Activated T-helper 1 cell treated with anti-CD3 and anti-CD28 coated beads, Interleukin-12 subunit alpha, Interleukin-12 subunit beta, Interleukin-2, Interleukin-4 antibody, amounts not matched to agents 30 ng/mL and 10 ng/mL and 1 ng/mL, durations not matched to agents 14 hours and 24 hours and 36 hours (primary cell): Measurements from ENCODE around the gene SCN8A. TPM values are rescaled to one million over a fixed set of nuclear protein-coding genes. Genes with fewer than 3 reads are reported as not detected.
"Not testable (repeated sequence)": the region's sequence is repeated elsewhere in the genome, so short reads cannot be mapped to it uniquely, and the experiment has no call there.

Experiments
- DNase-seq: peaks from one replicate; pipeline ENCODE4 v3.0.0; 2021; ENCODE audit warnings: low spot score
- H3K27ac Mint-ChIP-seq: one replicate; pipeline ENCODE4 v1.8.0; 2021; ENCODE audit warnings: mild to moderate bottlenecking, mixed read lengths
- H3K27me3 Mint-ChIP-seq: one replicate; pipeline ENCODE4 v1.8.0; 2022; ENCODE audit warnings: mild to moderate bottlenecking, moderate library complexity, mixed read lengths; ENCODE audit not compliant: insufficient read depth
- H3K36me3 Mint-ChIP-seq: one replicate; pipeline ENCODE4 v1.8.0; 2021; ENCODE audit warnings: low read depth, mixed read lengths
- H3K4me1 Mint-ChIP-seq: one replicate; pipeline ENCODE4 v1.8.0; 2021; ENCODE audit warnings: low read depth, mixed read lengths
- H3K4me3 Mint-ChIP-seq: one replicate; pipeline ENCODE4 v1.8.0; 2021; ENCODE audit warnings: mild to moderate bottlenecking, moderate library complexity, mixed read lengths
- H3K9me3 Mint-ChIP-seq: one replicate; pipeline ENCODE4 v1.8.0; 2021; ENCODE audit warnings: mixed read lengths
- intact Hi-C: fragments of 100-400 bp; cut with micrococcal nuclease; formaldehyde crosslinking; loops from one replicate; pipeline ENCODE4 v1.15.1; 2024
- total RNA-seq: library from RNA; stranded (reverse); gene quantifications from 2 replicates; pipeline ENCODE4 v1.2.3, GENCODE V29; 2022

The SCN8A gene
- total RNA-seq, 1 donor from 2014 or later, result 0.26 TPM

- no peak overlapping the region for H3K27ac Mint-ChIP-seq
- H3K27me3 Mint-ChIP-seq, result peaks cover 62% of the 10 kb centered on the region
- H3K9me3 Mint-ChIP-seq, result peaks cover 4% of the 10 kb centered on the region
- no peaks in the 10 kb centered on the region for H3K36me3 Mint-ChIP-seq
- H3K4me3 Mint-ChIP-seq, result no peak overlapping the region
- peaks cover 10% of the 10 kb centered on the region for H3K4me1 Mint-ChIP-seq
- intact Hi-C loops, result loop anchor here (5.0 kb wide), 2 partner anchors 171 to 379 kb away; partner anchors contain the start of gene SLC4A8
- no peak for DNase-seq
These were observed 2.0 kb downstream of the SCN8A start for GRCh38 chr12:51593021-51593420.

GRCh38 chr12:51593539-51593938 is 2.5 kb downstream of the SCN8A start:
- no peaks in the 10 kb centered on the region for H3K36me3 Mint-ChIP-seq
- peaks cover 62% of the 10 kb centered on the region for H3K27me3 Mint-ChIP-seq
- no peak overlapping the region for H3K4me3 Mint-ChIP-seq
- peaks cover 10% of the 10 kb centered on the region for H3K4me1 Mint-ChIP-seq
- no peak for DNase-seq
- H3K9me3 Mint-ChIP-seq, result peaks cover 4% of the 10 kb centered on the region
- intact Hi-C loops, result loop anchor here (5.0 kb wide), 2 partner anchors 171 to 379 kb away; partner anchors contain the start of gene SLC4A8
- no peak overlapping the region for H3K27ac Mint-ChIP-seq

GRCh38 chr12:51598156-51598555 is 7.1 kb downstream of the SCN8A start:
- DNase-seq, result no peak
- Mint-ChIP-seq H3K27me3 (peaks cover 39% of the 10 kb centered on the region), H3K4me3 (no peak overlapping the region), H3K4me1 (no peaks in the 10 kb centered on the region), H3K36me3 (no peaks in the 10 kb centered on the region), H3K9me3 (peaks cover 4% of the 10 kb centered on the region), H3K27ac (no peak overlapping the region)
- intact Hi-C loops, result no loop called here

GRCh38 chr12:51600721-51601120 is 9.7 kb downstream of the SCN8A start:
- Mint-ChIP-seq H3K4me3 (no peak overlapping the region), H3K9me3 (no peaks in the 10 kb centered on the region), H3K4me1 (no peaks in the 10 kb centered on the region), H3K27ac (no peak overlapping the region), H3K36me3 (no peaks in the 10 kb centered on the region), H3K27me3 (peaks cover 31% of the 10 kb centered on the region)
- no peak for DNase-seq
- intact Hi-C loops, result no loop called here

GRCh38 chr12:51601241-51601640 is 10.2 kb downstream of the SCN8A start:
- DNase-seq, result no peak
- Mint-ChIP-seq H3K4me3 (no peak overlapping the region), H3K9me3 (no peaks in the 10 kb centered on the region), H3K36me3 (no peaks in the 10 kb centered on the region), H3K27ac (no peak overlapping the region), H3K27me3 (peaks cover 30% of the 10 kb centered on the region), H3K4me1 (no peaks in the 10 kb centered on the region)
- intact Hi-C loops, result no loop called here

GRCh38 chr12:51605896-51606295 is 14.9 kb downstream of the SCN8A start:
- intact Hi-C loops, H3K4me1 Mint-ChIP-seq, DNase-seq, H3K9me3 Mint-ChIP-seq, H3K27ac Mint-ChIP-seq, H3K4me3 Mint-ChIP-seq, H3K36me3 Mint-ChIP-seq: not testable (repeated sequence)
- peaks cover 13% of the 10 kb centered on the region for H3K27me3 Mint-ChIP-seq

- intact Hi-C loops, result not testable (repeated sequence)
These were observed 16.2 kb downstream of the SCN8A start for GRCh38 chr12:51607197-51607596.

GRCh38 chr12:51620448-51620847 is 29.4 kb downstream of the SCN8A start:
- H3K9me3 Mint-ChIP-seq, result no peaks in the 10 kb centered on the region
- no peak overlapping the region for H3K4me3 Mint-ChIP-seq
- no peak overlapping the region for H3K27ac Mint-ChIP-seq
- intact Hi-C loops, result no loop called here
- no peaks in the 10 kb centered on the region for H3K36me3 Mint-ChIP-seq
- H3K4me1 Mint-ChIP-seq, result no peaks in the 10 kb centered on the region
- DNase-seq, result no peak
- H3K27me3 Mint-ChIP-seq, result peaks cover 2% of the 10 kb centered on the region

More at GRCh38 chr12:51607197-51607596, 16.2 kb downstream of the SCN8A start:
- not testable (repeated sequence) for H3K4me1 Mint-ChIP-seq, H3K4me3 Mint-ChIP-seq, H3K9me3 Mint-ChIP-seq, DNase-seq, H3K27ac Mint-ChIP-seq, H3K36me3 Mint-ChIP-seq
- H3K27me3 Mint-ChIP-seq, result peaks cover 13% of the 10 kb centered on the region

- no peak for DNase-seq
- Mint-ChIP-seq H3K27me3 (peaks cover 6% of the 10 kb centered on the region), H3K36me3 (no peaks in the 10 kb centered on the region), H3K4me3 (no peak overlapping the region), H3K9me3 (no peaks in the 10 kb centered on the region), H3K4me1 (no peaks in the 10 kb centered on the region), H3K27ac (no peak overlapping the region)
- intact Hi-C loops, result no loop called here
These were observed 30.3 kb downstream of the SCN8A start for GRCh38 chr12:51621156-51621922.

- no peak overlapping the region for H3K27ac Mint-ChIP-seq
- H3K36me3 Mint-ChIP-seq, result no peaks in the 10 kb centered on the region
- no peaks in the 10 kb centered on the region for H3K9me3 Mint-ChIP-seq
- H3K4me1 Mint-ChIP-seq, result no peaks in the 10 kb centered on the region
- DNase-seq, result no peak
- no peak overlapping the region for H3K4me3 Mint-ChIP-seq
- intact Hi-C loops, result no loop called here
- peaks cover 6% of the 10 kb centered on the region for H3K27me3 Mint-ChIP-seq
These were observed 31.5 kb downstream of the SCN8A start for GRCh38 chr12:51622564-51622963.

- no peak for DNase-seq
- H3K4me3 Mint-ChIP-seq, result no peak overlapping the region
- no peak overlapping the region for H3K27ac Mint-ChIP-seq
- peaks cover 19% of the 10 kb centered on the region for H3K27me3 Mint-ChIP-seq
- no peaks in the 10 kb centered on the region for H3K9me3 Mint-ChIP-seq
- no peaks in the 10 kb centered on the region for H3K36me3 Mint-ChIP-seq
- intact Hi-C loops, result no loop called here
- H3K4me1 Mint-ChIP-seq, result no peaks in the 10 kb centered on the region
These were observed 34.3 kb downstream of the SCN8A start for GRCh38 chr12:51625370-51625769.

- Mint-ChIP-seq H3K4me3 (no peak overlapping the region), H3K9me3 (no peaks in the 10 kb centered on the region), H3K36me3 (no peaks in the 10 kb centered on the region), H3K27me3 (peaks cover 18% of the 10 kb centered on the region), H3K27ac (no peak overlapping the region), H3K4me1 (no peaks in the 10 kb centered on the region)
- intact Hi-C loops, result no loop called here
- DNase-seq, result no peak
These were observed 35.1 kb downstream of the SCN8A start for GRCh38 chr12:51626115-51626514.

GRCh38 chr12:51626629-51627028 is 35.6 kb downstream of the SCN8A start:
- no peak for DNase-seq
- peaks cover 18% of the 10 kb centered on the region for H3K27me3 Mint-ChIP-seq
- no peaks in the 10 kb centered on the region for H3K9me3 Mint-ChIP-seq
- no peak overlapping the region for H3K27ac Mint-ChIP-seq
- no peaks in the 10 kb centered on the region for H3K36me3 Mint-ChIP-seq
- no peaks in the 10 kb centered on the region for H3K4me1 Mint-ChIP-seq
- intact Hi-C loops, result no loop called here
- no peak overlapping the region for H3K4me3 Mint-ChIP-seq
